GM13976 (cell line): ENCODE data around the gene FMNL2.
"Not testable (repeated sequence)": the region's sequence is repeated elsewhere in the genome, so short reads cannot be mapped to it uniquely, and the experiment has no call there.

Experiments used
- DNase-seq: peaks from one replicate; pipeline ENCODE4 v3.0.0; 2012; ENCODE audit warnings: low spot score
- CTCF ChIP-seq: IDR thresholded peaks from 2 replicates; pipeline ENCODE4 v1.5.1; 2012; ENCODE audit warnings: borderline replicate concordance, mild to moderate bottlenecking; ENCODE audit not compliant: insufficient read depth; ENCODE audit errors: extremely low read depth, missing control alignments, control extremely low read depth
- in situ Hi-C: fragments of 300-500 bp; cut with MboI; formaldehyde crosslinking; loops from one replicate; pipeline ENCODE4 v1.12.0; 2022; ENCODE audit warnings: low sequenced_read_pairs, mixed read lengths, inconsistent platforms; ENCODE audit not compliant: unreplicated experiment

The FMNL2 gene

GRCh38 chr2:152380261-152381055 lies 45.5 kb downstream of the FMNL2 start:
- DNase-seq, result no peak
- in situ Hi-C loops, result no loop called here
- no peak for TF ChIP-seq CTCF

GRCh38 chr2:152383702-152384101 lies 48.7 kb downstream of the FMNL2 start:
- TF ChIP-seq CTCF, result no peak
- in situ Hi-C loops, result no loop called here
- no peak for DNase-seq

- no peak for TF ChIP-seq CTCF
- in situ Hi-C loops, result no loop called here
- no peak for DNase-seq
Observed at GRCh38 chr2:152384992-152385391, 50.0 kb downstream of the FMNL2 start.

GRCh38 chr2:152385650-152386049 lies 50.7 kb downstream of the FMNL2 start:
- in situ Hi-C loops, result no loop called here
- no peak for TF ChIP-seq CTCF
- DNase-seq, result no peak

GRCh38 chr2:152386266-152386665 lies 51.3 kb downstream of the FMNL2 start:
- no peak for DNase-seq
- in situ Hi-C loops, result no loop called here
- TF ChIP-seq CTCF, result no peak

- in situ Hi-C loops, result no loop called here
- DNase-seq, result no peak
- TF ChIP-seq CTCF, result no peak
Observed at GRCh38 chr2:152387041-152387440, 52.1 kb downstream of the FMNL2 start.

GRCh38 chr2:152388269-152388668 lies 53.3 kb downstream of the FMNL2 start:
- DNase-seq, in situ Hi-C loops: not testable (repeated sequence)
